KOPT-K1 (cell line): Measurements from ENCODE around the gene ZNF641.

Experiments used
- H3K27ac ChIP-seq: fragments of 200-600 bp; sonication (generic); 2 replicates; pipeline ENCODE4 v1.5.1; 2016; ENCODE audit warnings: antibody characterized with exemption, mild to moderate bottlenecking, low read depth, low read length; ENCODE audit not compliant: poor library complexity, severe bottlenecking
- H3K36me3 ChIP-seq: fragments of 200-600 bp; sonication (generic); 2 replicates; pipeline ENCODE4 v1.5.1; 2017; ENCODE audit warnings: antibody characterized with exemption, mild to moderate bottlenecking, low read length, moderate library complexity; ENCODE audit not compliant: insufficient read depth
- H3K9me3 ChIP-seq: fragments of 200-600 bp; sonication (generic); 2 replicates; pipeline ENCODE4 v1.5.1; 2017; ENCODE audit warnings: antibody characterized with exemption, low read length, mild to moderate bottlenecking; ENCODE audit not compliant: insufficient read depth, poor library complexity, severe bottlenecking

The ZNF641 gene

GRCh38 chr12:48302161-48302911 lies 48.4 kb downstream of the ZNF641 start:
- Histone ChIP-seq H3K9me3 (no peaks in the 10 kb centered on the region), H3K27ac (no peak overlapping the region), H3K36me3 (no peaks in the 10 kb centered on the region)

- no peaks in the 10 kb centered on the region for H3K9me3 ChIP-seq
- no peaks in the 10 kb centered on the region for H3K36me3 ChIP-seq
- H3K27ac ChIP-seq = no peak overlapping the region
These were observed 49.9 kb downstream of the ZNF641 start for GRCh38 chr12:48300774-48301173.

- no peak overlapping the region for H3K27ac ChIP-seq
These were observed 54.0 kb downstream of the ZNF641 start for GRCh38 chr12:48296586-48297282.

GRCh38 chr12:48292040-48292439 lies 58.7 kb downstream of the ZNF641 start:
- Histone ChIP-seq H3K27ac (no peak overlapping the region), H3K9me3 (no peaks in the 10 kb centered on the region), H3K36me3 (no peaks in the 10 kb centered on the region)

More at GRCh38 chr12:48296586-48297282, 54.0 kb downstream of the ZNF641 start:
- Histone ChIP-seq H3K36me3 (no peaks in the 10 kb centered on the region), H3K9me3 (no peaks in the 10 kb centered on the region)

- H3K27ac ChIP-seq = no peak overlapping the region
- no peaks in the 10 kb centered on the region for H3K9me3 ChIP-seq
- no peaks in the 10 kb centered on the region for H3K36me3 ChIP-seq
These were observed 59.2 kb downstream of the ZNF641 start for GRCh38 chr12:48291511-48291910.

- Histone ChIP-seq H3K27ac (no peak overlapping the region), H3K9me3 (no peaks in the 10 kb centered on the region), H3K36me3 (no peaks in the 10 kb centered on the region)
These were observed 62.1 kb downstream of the ZNF641 start for GRCh38 chr12:48288387-48289268.
